K562 (cell line): ENCODE measurements around the gene LAMC1. TPM values are rescaled to one million over a fixed set of nuclear protein-coding genes. Genes with fewer than 3 reads are reported as not detected.

Source experiments
- ATAC-seq: fragments of 200-7000 bp; cut with Tn5 transposase; 3 replicates; pipeline ENCODE4 v1.9.1; 2020; ENCODE audit warnings: moderate library complexity
- BruUV-seq: library from RNA; stranded (reverse); fragments of 400-500 nt; replicated peaks from 2 replicates; lab custom pipeline; 2021; lab: Mats Ljungman, UMichigan
- CTCF ChIA-PET: fragments of 300-600 bp; formaldehyde crosslinking; extraction: SDS; loops from one replicate; lab custom pipeline; 2021; ENCODE audit warnings: low intra/inter-chr PET ratio; lab: Yijun Ruan, JAX
- POLR2A ChIA-PET: fragments of 300-600, 350-650 bp; sonication (Branson Sonifier 250); formaldehyde crosslinking; extraction: SDS; loops from one replicate; lab custom pipeline; 2021; ENCODE audit warnings: antibody characterized with exemption, inconsistent platforms; lab: Yijun Ruan, JAX
- DNase-seq, 4 experiments: peaks; one replicate each; pipeline versions ENCODE4 v3.0.0 to v3.0.0-alpha.2; 2011 to 2018; ENCODE audit warnings: low spot score in 3 of 4, mixed read lengths in 3 of 4; ENCODE audit errors: extremely low read depth in 1 of 4
- FAIRE-seq: peaks from 2 replicates; lab custom pipeline; 2011; peaks lifted over from hg19 to GRCh38; lab: Jason Lieb, UNC
- H2AFZ ChIP-seq: 2 replicates; pipeline ENCODE4 v1.6.0; 2011; ENCODE audit warnings: low read depth, low read length, control low read depth, inconsistent platforms
- H3K27ac ChIP-seq: fragments of 200-600 bp; 3 replicates; pipeline ENCODE4 v1.8.0; 2011; ENCODE audit warnings: low read depth, mild to moderate bottlenecking, control low read depth, inconsistent platforms, low read length, moderate library complexity, mixed read lengths; ENCODE audit errors: extremely low read depth
- H3K27me3 ChIP-seq, 2 experiments: fragments of 300-600 bp in 1 of 2; 2 replicates in 1 of 2; 3 replicates in 1 of 2; pipeline versions ENCODE4 v1.6.0 to v1.8.0; 2011; ENCODE audit warnings: inconsistent platforms in 2 of 2, low read length in 2 of 2, mild to moderate bottlenecking in 1 of 2, mixed read lengths in 1 of 2, moderate library complexity in 1 of 2; ENCODE audit not compliant: control insufficient read depth in 2 of 2, insufficient read depth in 2 of 2
- H3K36me3 ChIP-seq: fragments of 300-600 bp; 3 replicates; pipeline ENCODE4 v1.8.0; 2011; ENCODE audit warnings: mild to moderate bottlenecking, low read length, inconsistent platforms; ENCODE audit not compliant: control insufficient read depth, insufficient read depth
- H3K4me1 ChIP-seq, 2 experiments: fragments of 200-600 bp in 1 of 2; replicated peaks in 1 of 2; 2 replicates in 1 of 2; 3 replicates in 1 of 2; pipeline versions ENCODE4 v1.5.1 to v1.8.0; 2011; ENCODE audit warnings: inconsistent platforms in 2 of 2, low read length in 2 of 2, mild to moderate bottlenecking in 1 of 2, mixed read lengths in 1 of 2, moderate library complexity in 1 of 2; ENCODE audit not compliant: control insufficient read depth in 2 of 2, insufficient read depth in 2 of 2
- H3K4me2 ChIP-seq: 2 replicates; pipeline ENCODE4 v1.6.1; 2011; ENCODE audit warnings: low read length, control low read depth, inconsistent platforms, mixed read lengths; ENCODE audit not compliant: insufficient read depth
- H3K4me3 ChIP-seq: fragments of 200-600 bp; sonication (generic), shearing (Covaris generic); 2 replicates; pipeline ENCODE4 v1.5.1; 2016; ENCODE audit warnings: control low read depth, inconsistent platforms
- H3K79me2 ChIP-seq: fragments of 200-600 bp; 3 replicates; pipeline ENCODE4 v1.8.0; 2011; ENCODE audit warnings: low read length, inconsistent platforms; ENCODE audit not compliant: control insufficient read depth, insufficient read depth
- H3K9ac ChIP-seq, 2 experiments: 2 replicates each; pipeline versions ENCODE4 v1.6.0 to v1.6.1; 2011; ENCODE audit warnings: low read depth in 2 of 2, low read length in 2 of 2, control low read depth in 1 of 2, inconsistent platforms in 1 of 2, mild to moderate bottlenecking in 1 of 2, mixed read lengths in 1 of 2; ENCODE audit not compliant: insufficient read depth in 1 of 2
- H3K9me1 ChIP-seq: one replicate; pipeline ENCODE4 v1.6.0; 2011; ENCODE audit warnings: inconsistent platforms, mild to moderate bottlenecking, low read length, moderate library complexity; ENCODE audit not compliant: control insufficient read depth, insufficient read depth
- H3K9me3 ChIP-seq: replicated peaks from 2 replicates; pipeline ENCODE4 v1.5.1; 2011; ENCODE audit warnings: low read depth, low read length, inconsistent platforms; ENCODE audit not compliant: control insufficient read depth, insufficient read depth
- H4K20me1 ChIP-seq: replicated peaks from 2 replicates; pipeline ENCODE4 v1.6.1; 2011; ENCODE audit warnings: low read length, inconsistent platforms, mixed read lengths; ENCODE audit not compliant: control insufficient read depth, insufficient read depth
- FOXJ3 ChIP-seq: sonication (generic); formaldehyde crosslinking; IDR thresholded peaks from 2 replicates; pipeline ENCODE4 v1.4.0; 2020; ENCODE audit warnings: mild to moderate bottlenecking, missing genetic modification reagents
- GTF2F1 ChIP-seq: IDR thresholded peaks from 2 replicates; pipeline ENCODE4 v1.6.1; 2011; ENCODE audit warnings: low read depth, low read length, improper control_type of control experiment
- HMG20B ChIP-seq: fragments of 250-450 bp; sonication (Bioruptor Pico); IDR thresholded peaks from 2 replicates; pipeline ENCODE4 v1.5.0; 2021; ENCODE audit warnings: mild to moderate bottlenecking
- RFX5 ChIP-seq: IDR thresholded peaks from 2 replicates; pipeline ENCODE4 v1.6.1; 2011; ENCODE audit warnings: low read depth, mild to moderate bottlenecking, improper control_type of control experiment, low read length
- SNIP1 ChIP-seq: fragments of 450-650 bp; IDR thresholded peaks from 2 replicates; pipeline ENCODE4 v1.7.1; 2017; ENCODE audit warnings: low read depth, mild to moderate bottlenecking
- SRSF1 ChIP-seq: fragments of 200-400 bp; formaldehyde crosslinking; IDR thresholded peaks from 2 replicates; pipeline ENCODE4 v1.6.1; 2017; ENCODE audit warnings: mild to moderate bottlenecking, low read depth, low read length, moderate library complexity
- ZNF507 ChIP-seq: conservative IDR thresholded peaks from 2 replicates; pipeline ENCODE4 v1.6.1; 2017; ENCODE audit warnings: missing genetic modification characterization, missing compliant biosample characterization
- in situ Hi-C: fragments of 300-500 bp; cut with MboI; formaldehyde crosslinking; loops from 4 replicates; pipeline ENCODE4 v1.15.0; 2018; ENCODE audit warnings: inconsistent platforms, mixed read lengths
- intact Hi-C: fragments of 100-400 bp; cut with micrococcal nuclease; formaldehyde crosslinking; loops from 2 replicates; pipeline ENCODE4 v1.14.2; 2022
- polyA plus RNA-seq, 8 experiments: library from polyadenylated mRNA; depleted of rRNA in 4 of 8; stranded (reverse) in 5 of 8; unstranded in 3 of 8; fragments of >200 nt; fragmentation: Nextera tagmentation in 2 of 8; fragmentation: Illumina TruSeq in 1 of 8; extraction: Ambion mirVana in 2 of 8; extraction: Trizol in 1 of 8; gene quantifications; 2 replicates each; pipeline versions ENCODE4 v1.2.1 to v1.2.3, GENCODE V29; 2011 to 2014; ENCODE audit warnings: inconsistent platforms in 1 of 8, missing spikeins in 1 of 8
- total RNA-seq, 7 experiments: library from RNA; depleted of rRNA in 6 of 7; stranded (reverse); fragments of >200 nt in 6 of 7; fragmentation: Illumina TruSeq in 2 of 7; extraction: Trizol in 2 of 7; gene quantifications; 2 replicates each; pipeline versions ENCODE4 v1.2.1 to v1.2.3, GENCODE V29; 2011 to 2021; ENCODE audit warnings: low replicate concordance in 1 of 7
- TF ChIP-seq, protein P1 (sequence below): fragments of 200-400 bp; formaldehyde crosslinking; IDR thresholded peaks from 2 replicates; pipeline ENCODE4 v1.6.1; 2017; ENCODE audit warnings: mild to moderate bottlenecking, low read depth, low read length, moderate library complexity
- TF ChIP-seq, protein P2 (sequence below): fragments of 450-650 bp; formaldehyde crosslinking; conservative IDR thresholded peaks from 2 replicates; pipeline ENCODE4 v1.4.0; 2022; ENCODE audit warnings: mild to moderate bottlenecking, missing genetic modification characterization

The LAMC1 gene
- total and polyA plus RNA-seq, 9 of the 15 experiments (the other 6 are each of a cell fraction or from before 2014, with no cell fraction given): 0.07 to 0.71 (median 0.13) TPM; not detected in 2

DNA sequence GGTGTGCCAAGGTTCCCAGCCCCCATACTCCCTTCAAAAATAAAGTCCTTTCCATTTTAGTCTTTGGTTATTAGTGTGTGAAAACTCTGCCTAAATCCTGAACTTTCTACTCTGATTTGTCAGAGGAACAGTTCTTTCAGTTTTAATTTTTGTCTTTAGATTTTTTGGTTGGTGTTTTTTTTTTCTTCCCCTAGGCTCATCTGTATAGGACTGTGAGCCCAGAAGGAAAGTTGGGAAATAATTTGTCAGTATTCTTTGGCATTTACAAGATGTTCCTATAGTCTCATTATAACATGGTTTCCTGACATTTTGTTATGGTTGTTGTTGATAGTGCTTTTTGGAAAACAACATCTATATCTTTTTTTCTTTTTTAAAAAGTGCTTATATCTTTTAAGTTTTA, 38.0 kb downstream of the LAMC1 start:
- POLR2A ChIA-PET: no interaction called here
- Histone ChIP-seq H2AFZ (no peak overlapping the region), H3K9me3 (no peaks in the 10 kb centered on the region), H3K4me3 (no peak overlapping the region), H3K4me1 (no peaks in the 10 kb centered on the region), H3K4me2 (no peak overlapping the region), H4K20me1 (no peaks in the 10 kb centered on the region), H3K79me2 (no peaks in the 10 kb centered on the region), H3K27me3 (no peaks in the 10 kb centered on the region; a peak in 2 of 5 replicates), H3K9ac (no peak overlapping the region), H3K9me1 (no peaks in the 10 kb centered on the region), H3K27ac (no peak overlapping the region), H3K36me3 (no peaks in the 10 kb centered on the region)
- no peak for ATAC-seq
- DNase-seq: no peak
- no TSS peak for BruUV-seq
- intact Hi-C loops: no loop called here
- FAIRE-seq: no peak
- in situ Hi-C loops: no loop called here
- CTCF ChIA-PET: no interaction called here
- TF ChIP-seq SRSF1 (no peak), HMG20B (CRISPR knock-in tag) (no peak), RFX5 (no peak), GTF2F1 (no peak), ZNF507 (no peak), SNIP1 (no peak), FOXJ3 (no peak)
- TF ChIP-seq, protein P1, sequence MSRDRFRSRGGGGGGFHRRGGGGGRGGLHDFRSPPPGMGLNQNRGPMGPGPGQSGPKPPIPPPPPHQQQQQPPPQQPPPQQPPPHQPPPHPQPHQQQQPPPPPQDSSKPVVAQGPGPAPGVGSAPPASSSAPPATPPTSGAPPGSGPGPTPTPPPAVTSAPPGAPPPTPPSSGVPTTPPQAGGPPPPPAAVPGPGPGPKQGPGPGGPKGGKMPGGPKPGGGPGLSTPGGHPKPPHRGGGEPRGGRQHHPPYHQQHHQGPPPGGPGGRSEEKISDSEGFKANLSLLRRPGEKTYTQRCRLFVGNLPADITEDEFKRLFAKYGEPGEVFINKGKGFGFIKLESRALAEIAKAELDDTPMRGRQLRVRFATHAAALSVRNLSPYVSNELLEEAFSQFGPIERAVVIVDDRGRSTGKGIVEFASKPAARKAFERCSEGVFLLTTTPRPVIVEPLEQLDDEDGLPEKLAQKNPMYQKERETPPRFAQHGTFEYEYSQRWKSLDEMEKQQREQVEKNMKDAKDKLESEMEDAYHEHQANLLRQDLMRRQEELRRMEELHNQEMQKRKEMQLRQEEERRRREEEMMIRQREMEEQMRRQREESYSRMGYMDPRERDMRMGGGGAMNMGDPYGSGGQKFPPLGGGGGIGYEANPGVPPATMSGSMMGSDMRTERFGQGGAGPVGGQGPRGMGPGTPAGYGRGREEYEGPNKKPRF: no peak
- TF ChIP-seq, protein P2, sequence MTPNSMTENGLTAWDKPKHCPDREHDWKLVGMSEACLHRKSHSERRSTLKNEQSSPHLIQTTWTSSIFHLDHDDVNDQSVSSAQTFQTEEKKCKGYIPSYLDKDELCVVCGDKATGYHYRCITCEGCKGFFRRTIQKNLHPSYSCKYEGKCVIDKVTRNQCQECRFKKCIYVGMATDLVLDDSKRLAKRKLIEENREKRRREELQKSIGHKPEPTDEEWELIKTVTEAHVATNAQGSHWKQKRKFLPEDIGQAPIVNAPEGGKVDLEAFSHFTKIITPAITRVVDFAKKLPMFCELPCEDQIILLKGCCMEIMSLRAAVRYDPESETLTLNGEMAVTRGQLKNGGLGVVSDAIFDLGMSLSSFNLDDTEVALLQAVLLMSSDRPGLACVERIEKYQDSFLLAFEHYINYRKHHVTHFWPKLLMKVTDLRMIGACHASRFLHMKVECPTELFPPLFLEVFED: no peak
